K562 (cell line): ENCODE measurements around the gene APOBEC3C. TPM values are rescaled to one million over a fixed set of nuclear protein-coding genes. Genes with fewer than 3 reads are reported as not detected.

Experiments used
- ATAC-seq: fragments of 200-7000 bp; cut with Tn5 transposase; 3 replicates; pipeline ENCODE4 v1.9.1; 2020; ENCODE audit warnings: moderate library complexity
- BruUV-seq: library from RNA; stranded (reverse); fragments of 400-500 nt; replicated peaks from 2 replicates; lab custom pipeline; 2021; lab: Mats Ljungman, UMichigan
- CTCF ChIA-PET: fragments of 300-600 bp; formaldehyde crosslinking; extraction: SDS; loops from one replicate; lab custom pipeline; 2021; ENCODE audit warnings: low intra/inter-chr PET ratio; lab: Yijun Ruan, JAX
- POLR2A ChIA-PET: fragments of 300-600, 350-650 bp; sonication (Branson Sonifier 250); formaldehyde crosslinking; extraction: SDS; loops from one replicate; lab custom pipeline; 2021; ENCODE audit warnings: antibody characterized with exemption, inconsistent platforms; lab: Yijun Ruan, JAX
- DNase-seq, 4 experiments: peaks; one replicate each; pipeline versions ENCODE4 v3.0.0 to v3.0.0-alpha.2; 2011 to 2018; ENCODE audit warnings: low spot score in 3 of 4, mixed read lengths in 3 of 4; ENCODE audit errors: extremely low read depth in 1 of 4
- FAIRE-seq: peaks from 2 replicates; lab custom pipeline; 2011; peaks lifted over from hg19 to GRCh38; lab: Jason Lieb, UNC
- H2AFZ ChIP-seq: 2 replicates; pipeline ENCODE4 v1.6.0; 2011; ENCODE audit warnings: low read depth, low read length, control low read depth, inconsistent platforms
- H3K27ac ChIP-seq: fragments of 200-600 bp; 3 replicates; pipeline ENCODE4 v1.8.0; 2011; ENCODE audit warnings: low read depth, mild to moderate bottlenecking, control low read depth, inconsistent platforms, low read length, moderate library complexity, mixed read lengths; ENCODE audit errors: extremely low read depth
- H3K27me3 ChIP-seq, 2 experiments: fragments of 300-600 bp in 1 of 2; 2 replicates in 1 of 2; 3 replicates in 1 of 2; pipeline versions ENCODE4 v1.6.0 to v1.8.0; 2011; ENCODE audit warnings: inconsistent platforms in 2 of 2, low read length in 2 of 2, mild to moderate bottlenecking in 1 of 2, mixed read lengths in 1 of 2, moderate library complexity in 1 of 2; ENCODE audit not compliant: control insufficient read depth in 2 of 2, insufficient read depth in 2 of 2
- H3K36me3 ChIP-seq: fragments of 300-600 bp; 3 replicates; pipeline ENCODE4 v1.8.0; 2011; ENCODE audit warnings: mild to moderate bottlenecking, low read length, inconsistent platforms; ENCODE audit not compliant: control insufficient read depth, insufficient read depth
- H3K4me1 ChIP-seq, 2 experiments: fragments of 200-600 bp in 1 of 2; replicated peaks in 1 of 2; 2 replicates in 1 of 2; 3 replicates in 1 of 2; pipeline versions ENCODE4 v1.5.1 to v1.8.0; 2011; ENCODE audit warnings: inconsistent platforms in 2 of 2, low read length in 2 of 2, mild to moderate bottlenecking in 1 of 2, mixed read lengths in 1 of 2, moderate library complexity in 1 of 2; ENCODE audit not compliant: control insufficient read depth in 2 of 2, insufficient read depth in 2 of 2
- H3K4me2 ChIP-seq: 2 replicates; pipeline ENCODE4 v1.6.1; 2011; ENCODE audit warnings: low read length, control low read depth, inconsistent platforms, mixed read lengths; ENCODE audit not compliant: insufficient read depth
- H3K4me3 ChIP-seq: fragments of 200-600 bp; sonication (generic), shearing (Covaris generic); 2 replicates; pipeline ENCODE4 v1.5.1; 2016; ENCODE audit warnings: control low read depth, inconsistent platforms
- H3K79me2 ChIP-seq: fragments of 200-600 bp; 3 replicates; pipeline ENCODE4 v1.8.0; 2011; ENCODE audit warnings: low read length, inconsistent platforms; ENCODE audit not compliant: control insufficient read depth, insufficient read depth
- H3K9ac ChIP-seq, 2 experiments: 2 replicates each; pipeline versions ENCODE4 v1.6.0 to v1.6.1; 2011; ENCODE audit warnings: low read depth in 2 of 2, low read length in 2 of 2, control low read depth in 1 of 2, inconsistent platforms in 1 of 2, mild to moderate bottlenecking in 1 of 2, mixed read lengths in 1 of 2; ENCODE audit not compliant: insufficient read depth in 1 of 2
- H3K9me1 ChIP-seq: one replicate; pipeline ENCODE4 v1.6.0; 2011; ENCODE audit warnings: inconsistent platforms, mild to moderate bottlenecking, low read length, moderate library complexity; ENCODE audit not compliant: control insufficient read depth, insufficient read depth
- H3K9me3 ChIP-seq: replicated peaks from 2 replicates; pipeline ENCODE4 v1.5.1; 2011; ENCODE audit warnings: low read depth, low read length, inconsistent platforms; ENCODE audit not compliant: control insufficient read depth, insufficient read depth
- H4K20me1 ChIP-seq: replicated peaks from 2 replicates; pipeline ENCODE4 v1.6.1; 2011; ENCODE audit warnings: low read length, inconsistent platforms, mixed read lengths; ENCODE audit not compliant: control insufficient read depth, insufficient read depth
- GABPB2 ChIP-seq: fragments of 250-450 bp; sonication (Bioruptor Pico); conservative IDR thresholded peaks from 2 replicates; pipeline ENCODE4 v1.5.1; 2021; ENCODE audit warnings: mild to moderate bottlenecking
- PHF8 ChIP-seq: fragments of 200-600 bp; sonication (generic); IDR thresholded peaks from 2 replicates; pipeline ENCODE4 v1.6.1; 2012; ENCODE audit warnings: mixed run types, mild to moderate bottlenecking, inconsistent platforms, low read length, moderate library complexity, borderline replicate concordance
- RBM25 ChIP-seq: fragments of 200-400 bp; formaldehyde crosslinking; IDR thresholded peaks from 2 replicates; pipeline ENCODE4 v1.6.1; 2018; ENCODE audit warnings: low read length, low read depth, moderate library complexity; ENCODE audit not compliant: severe bottlenecking
- TBP ChIP-seq: optimal IDR thresholded peaks from 2 replicates; pipeline ENCODE3; 2011; ENCODE audit warnings: low read depth, low read length, improper control_type of control experiment
- ZNF197 ChIP-seq: fragments of 200-800 bp; sonication (Bioruptor generic); IDR thresholded peaks from 2 replicates; pipeline ENCODE4 v1.6.1; 2016; ENCODE audit warnings: low read depth, missing genetic modification characterization, missing compliant biosample characterization
- ZNF583 ChIP-seq: fragments of 250-450 bp; sonication (Bioruptor Pico); IDR thresholded peaks from 2 replicates; pipeline ENCODE4 v1.4.0; 2020
- ZSCAN32 ChIP-seq: fragments of 450-650 bp; formaldehyde crosslinking; IDR thresholded peaks from 2 replicates; pipeline ENCODE4 v1.4.0; 2020; ENCODE audit warnings: mild to moderate bottlenecking, moderate library complexity
- WGBS: fragments of 100-300 bp; shearing (Covaris generic); methylation state at CpG from one replicate; pipeline ENCODE4 v1.1.6; 2016; ENCODE audit warnings: low coverage, mixed read lengths; ENCODE audit not compliant: insufficient coverage; ENCODE audit errors: missing lambda C conversion rate; 5-methylcytosine and 5-hydroxymethylcytosine counted together
- in situ Hi-C: fragments of 300-500 bp; cut with MboI; formaldehyde crosslinking; loops from 4 replicates; pipeline ENCODE4 v1.15.0; 2018; ENCODE audit warnings: inconsistent platforms, mixed read lengths
- intact Hi-C: fragments of 100-400 bp; cut with micrococcal nuclease; formaldehyde crosslinking; loops from 2 replicates; pipeline ENCODE4 v1.14.2; 2022
- polyA plus RNA-seq, 8 experiments: library from polyadenylated mRNA; depleted of rRNA in 4 of 8; stranded (reverse) in 5 of 8; unstranded in 3 of 8; fragments of >200 nt; fragmentation: Nextera tagmentation in 2 of 8; fragmentation: Illumina TruSeq in 1 of 8; extraction: Ambion mirVana in 2 of 8; extraction: Trizol in 1 of 8; gene quantifications; 2 replicates each; pipeline versions ENCODE4 v1.2.1 to v1.2.3, GENCODE V29; 2011 to 2014; ENCODE audit warnings: inconsistent platforms in 1 of 8, missing spikeins in 1 of 8
- total RNA-seq, 7 experiments: library from RNA; depleted of rRNA in 6 of 7; stranded (reverse); fragments of >200 nt in 6 of 7; fragmentation: Illumina TruSeq in 2 of 7; extraction: Trizol in 2 of 7; gene quantifications; 2 replicates each; pipeline versions ENCODE4 v1.2.1 to v1.2.3, GENCODE V29; 2011 to 2021; ENCODE audit warnings: low replicate concordance in 1 of 7
- TF ChIP-seq, protein P1 (sequence below): fragments of 450-650 bp; formaldehyde crosslinking; IDR thresholded peaks from 2 replicates; pipeline ENCODE4 v1.4.0; 2020; ENCODE audit warnings: mild to moderate bottlenecking, moderate library complexity
- TF ChIP-seq, protein P2 (sequence below): fragments of 250-450 bp; sonication (Bioruptor Pico); IDR thresholded peaks from 2 replicates; pipeline ENCODE4 v1.6.1; 2021; ENCODE audit warnings: mild to moderate bottlenecking

Gene APOBEC3C
- total and polyA plus RNA-seq, 9 of the 15 experiments (the other 6 are each of a cell fraction or from before 2014, with no cell fraction given) = 12.4 to 285 (median 55.5) TPM

DNA sequence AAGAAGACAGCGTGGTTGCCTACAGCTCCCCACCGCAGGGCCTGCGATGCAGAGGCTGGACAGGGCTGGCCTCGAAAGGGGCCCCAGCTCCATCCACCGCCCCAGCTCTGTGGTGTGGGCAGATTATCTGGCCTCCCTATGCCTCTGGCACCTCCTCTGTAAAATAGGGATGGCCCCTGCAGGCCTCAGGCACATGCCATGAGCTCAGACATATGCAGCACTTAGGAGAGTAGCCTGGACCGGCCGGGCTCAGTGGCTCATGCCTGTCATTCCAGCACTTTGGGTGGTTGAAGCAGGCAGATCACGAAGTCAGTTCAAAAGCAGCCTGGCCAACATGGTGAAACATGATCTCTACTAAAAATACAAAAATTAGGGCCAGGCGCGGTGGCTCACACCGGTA is 14.2 kb downstream of the APOBEC3C start:
- no peak for TF ChIP-seq TBP
- Histone ChIP-seq H3K9me3 (no peaks in the 10 kb centered on the region), H3K4me3 (no peak overlapping the region), H3K79me2 (no peaks in the 10 kb centered on the region), H3K4me2 (no peak overlapping the region), H3K27me3 (no peaks in the 10 kb centered on the region), H3K9me1 (no peaks in the 10 kb centered on the region), H3K4me1 (peaks cover 3 to 15% of the 10 kb centered on the region in 2 experiments; a peak in 3 of 5 replicates), H3K9ac (peak overlapping the region in 1 of 2 experiments; percentile 5; a peak in 1 of 4 replicates), H3K36me3 (peaks cover 21% of the 10 kb centered on the region; the same call in 1 of the 3 replicates), H4K20me1 (no peaks in the 10 kb centered on the region), H3K27ac (no peak overlapping the region), H2AFZ (no peak overlapping the region)
- intact Hi-C loops (no loop called here), in situ Hi-C loops (no loop called here)
- no peak for FAIRE-seq
- no TSS peak for BruUV-seq
- ChIA-PET POLR2A (interaction anchor here (0.6 to 0.9 kb wide), 2 partner anchors 9 to 20 kb away, joined by 3 read pairs; no protein-coding TSS in a partner anchor), CTCF (no interaction called here)
- WGBS = 92% methylated on average over 7 of the region's 11 CpGs
- no peak for ATAC-seq
- no peak for DNase-seq

DNA sequence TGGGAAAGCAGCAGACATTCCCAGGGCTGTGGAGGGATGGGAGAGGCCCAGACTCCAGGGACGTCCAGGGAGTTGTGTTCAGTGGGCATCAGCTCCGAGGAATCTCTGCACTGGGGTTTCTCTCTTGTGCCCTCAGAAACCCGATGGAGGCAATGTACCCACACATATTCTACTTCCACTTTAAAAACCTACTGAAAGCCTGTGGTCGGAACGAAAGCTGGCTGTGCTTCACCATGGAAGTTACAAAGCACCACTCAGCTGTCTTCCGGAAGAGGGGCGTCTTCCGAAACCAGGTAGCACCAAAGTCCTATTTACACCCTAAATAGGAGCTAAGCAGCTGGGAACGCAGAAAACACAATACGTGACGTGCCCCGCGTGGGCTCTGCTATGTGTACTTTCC is 15.2 kb downstream of the APOBEC3C start:
- no peaks in the 10 kb centered on the region for H4K20me1 ChIP-seq
- H3K9me1 ChIP-seq = no peaks in the 10 kb centered on the region
- 67% methylated on average over 7 of the region's 13 CpGs for WGBS
- no peaks in the 10 kb centered on the region for H3K79me2 ChIP-seq
- peaks cover 3 to 15% of the 10 kb centered on the region in 2 experiments; a peak in 3 of 5 replicates for H3K4me1 ChIP-seq
- H2AFZ ChIP-seq = no peak overlapping the region
- no peak overlapping the region for H3K27ac ChIP-seq
- DNase-seq (no peak), ATAC-seq (no peak), FAIRE-seq (no peak)
- BruUV-seq = no TSS peak
- intact Hi-C loops (no loop called here), in situ Hi-C loops (no loop called here)
- H3K36me3 ChIP-seq = peaks cover 11% of the 10 kb centered on the region; the same call in 1 of the 3 replicates
- no peak overlapping the region for H3K4me3 ChIP-seq
- ChIA-PET POLR2A (interaction anchor here (0.6 kb wide), 2 partner anchors 19 to 291 kb away, joined by 3 read pairs; partner anchors contain the start of gene RPL3), CTCF (no interaction called here)
- no peaks in the 10 kb centered on the region for H3K9me3 ChIP-seq
- H3K9ac ChIP-seq = no peak overlapping the region; a peak in 1 of 4 replicates
- H3K27me3 ChIP-seq = no peaks in the 10 kb centered on the region
- no peak overlapping the region for H3K4me2 ChIP-seq
- TF ChIP-seq ZSCAN32 (CRISPR knock-in tag) = no peak
- TF ChIP-seq, protein P1, sequence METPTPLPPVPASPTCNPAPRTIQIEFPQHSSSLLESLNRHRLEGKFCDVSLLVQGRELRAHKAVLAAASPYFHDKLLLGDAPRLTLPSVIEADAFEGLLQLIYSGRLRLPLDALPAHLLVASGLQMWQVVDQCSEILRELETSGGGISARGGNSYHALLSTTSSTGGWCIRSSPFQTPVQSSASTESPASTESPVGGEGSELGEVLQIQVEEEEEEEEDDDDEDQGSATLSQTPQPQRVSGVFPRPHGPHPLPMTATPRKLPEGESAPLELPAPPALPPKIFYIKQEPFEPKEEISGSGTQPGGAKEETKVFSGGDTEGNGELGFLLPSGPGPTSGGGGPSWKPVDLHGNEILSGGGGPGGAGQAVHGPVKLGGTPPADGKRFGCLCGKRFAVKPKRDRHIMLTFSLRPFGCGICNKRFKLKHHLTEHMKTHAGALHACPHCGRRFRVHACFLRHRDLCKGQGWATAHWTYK (CRISPR knock-in tag) = no peak
- TF ChIP-seq ZNF197 (CRISPR knock-in tag) = no peak
- no peak for TF ChIP-seq ZNF583 (CRISPR knock-in tag)
- TF ChIP-seq, protein P2, sequence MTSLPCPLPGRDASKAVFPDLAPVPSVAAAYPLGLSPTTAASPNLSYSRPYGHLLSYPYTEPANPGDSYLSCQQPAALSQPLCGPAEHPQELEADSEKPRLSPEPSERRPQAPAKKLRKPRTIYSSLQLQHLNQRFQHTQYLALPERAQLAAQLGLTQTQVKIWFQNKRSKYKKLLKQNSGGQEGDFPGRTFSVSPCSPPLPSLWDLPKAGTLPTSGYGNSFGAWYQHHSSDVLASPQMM (CRISPR knock-in tag) = no peak
- TF ChIP-seq TBP = no peak
- TF ChIP-seq RBM25 = no peak
- no peak for TF ChIP-seq GABPB2 (CRISPR knock-in tag)
- TF ChIP-seq PHF8 = no peak
